ENCODE data around the gene MRPS21. TPM values are rescaled to one million over a fixed set of nuclear protein-coding genes. Genes with fewer than 3 reads are reported as not detected.

MRPS21 gene
- total RNA-seq, 1 donor from 2014 or later = 96.2 TPM

GRCh38 chr1:150269451-150269850 lies 24.2 kb upstream of the MRPS21 start:
- H3K36me3 Mint-ChIP-seq (ENCODE audit: low read depth) = no peaks in the 10 kb centered on the region
- H3K4me3 Mint-ChIP-seq = peak overlapping the region; percentile 97
- no peaks in the 10 kb centered on the region for H3K27me3 Mint-ChIP-seq (ENCODE audit: low read depth)
- TF ChIP-seq, protein P1, sequence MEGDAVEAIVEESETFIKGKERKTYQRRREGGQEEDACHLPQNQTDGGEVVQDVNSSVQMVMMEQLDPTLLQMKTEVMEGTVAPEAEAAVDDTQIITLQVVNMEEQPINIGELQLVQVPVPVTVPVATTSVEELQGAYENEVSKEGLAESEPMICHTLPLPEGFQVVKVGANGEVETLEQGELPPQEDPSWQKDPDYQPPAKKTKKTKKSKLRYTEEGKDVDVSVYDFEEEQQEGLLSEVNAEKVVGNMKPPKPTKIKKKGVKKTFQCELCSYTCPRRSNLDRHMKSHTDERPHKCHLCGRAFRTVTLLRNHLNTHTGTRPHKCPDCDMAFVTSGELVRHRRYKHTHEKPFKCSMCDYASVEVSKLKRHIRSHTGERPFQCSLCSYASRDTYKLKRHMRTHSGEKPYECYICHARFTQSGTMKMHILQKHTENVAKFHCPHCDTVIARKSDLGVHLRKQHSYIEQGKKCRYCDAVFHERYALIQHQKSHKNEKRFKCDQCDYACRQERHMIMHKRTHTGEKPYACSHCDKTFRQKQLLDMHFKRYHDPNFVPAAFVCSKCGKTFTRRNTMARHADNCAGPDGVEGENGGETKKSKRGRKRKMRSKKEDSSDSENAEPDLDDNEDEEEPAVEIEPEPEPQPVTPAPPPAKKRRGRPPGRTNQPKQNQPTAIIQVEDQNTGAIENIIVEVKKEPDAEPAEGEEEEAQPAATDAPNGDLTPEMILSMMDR (conservative IDR thresholded peaks at IDR 0.05) = no peak
- peaks cover 51% of the 10 kb centered on the region for H3K4me1 Mint-ChIP-seq
- H3K9me3 Mint-ChIP-seq = no peaks in the 10 kb centered on the region
- DNase-seq (ENCODE audit: low read depth, low spot score) = no peak
- H3K27ac Mint-ChIP-seq (ENCODE audit: unreplicated experiment) = peak overlapping the region; percentile 98

- DNase-seq (ENCODE audit: low read depth, low spot score) = no peak
- TF ChIP-seq, protein P1 (conservative IDR thresholded peaks at IDR 0.05) = no peak
- H3K27ac Mint-ChIP-seq (ENCODE audit: unreplicated experiment) = no peak overlapping the region
- no peaks in the 10 kb centered on the region for H3K36me3 Mint-ChIP-seq (ENCODE audit: low read depth)
- peaks cover 51% of the 10 kb centered on the region for H3K4me1 Mint-ChIP-seq
- H3K9me3 Mint-ChIP-seq = no peaks in the 10 kb centered on the region
- peak overlapping the region; percentile 16 for H3K4me3 Mint-ChIP-seq
- H3K27me3 Mint-ChIP-seq (ENCODE audit: low read depth) = no peaks in the 10 kb centered on the region
Measured at GRCh38 chr1:150271291-150271959, 22.2 kb upstream of the MRPS21 start.

GRCh38 chr1:150273311-150273710 lies 20.4 kb upstream of the MRPS21 start:
- Mint-ChIP-seq H3K4me3 (peak overlapping the region; percentile 83), H3K4me1 (peaks cover 34% of the 10 kb centered on the region), H3K27ac (ENCODE audit: unreplicated experiment) (no peak overlapping the region), H3K9me3 (no peaks in the 10 kb centered on the region), H3K36me3 (ENCODE audit: low read depth) (no peaks in the 10 kb centered on the region), H3K27me3 (ENCODE audit: low read depth) (no peaks in the 10 kb centered on the region)
- DNase-seq (ENCODE audit: low read depth, low spot score) = no peak
- TF ChIP-seq, protein P1 (conservative IDR thresholded peaks at IDR 0.05) = no peak

DNA sequence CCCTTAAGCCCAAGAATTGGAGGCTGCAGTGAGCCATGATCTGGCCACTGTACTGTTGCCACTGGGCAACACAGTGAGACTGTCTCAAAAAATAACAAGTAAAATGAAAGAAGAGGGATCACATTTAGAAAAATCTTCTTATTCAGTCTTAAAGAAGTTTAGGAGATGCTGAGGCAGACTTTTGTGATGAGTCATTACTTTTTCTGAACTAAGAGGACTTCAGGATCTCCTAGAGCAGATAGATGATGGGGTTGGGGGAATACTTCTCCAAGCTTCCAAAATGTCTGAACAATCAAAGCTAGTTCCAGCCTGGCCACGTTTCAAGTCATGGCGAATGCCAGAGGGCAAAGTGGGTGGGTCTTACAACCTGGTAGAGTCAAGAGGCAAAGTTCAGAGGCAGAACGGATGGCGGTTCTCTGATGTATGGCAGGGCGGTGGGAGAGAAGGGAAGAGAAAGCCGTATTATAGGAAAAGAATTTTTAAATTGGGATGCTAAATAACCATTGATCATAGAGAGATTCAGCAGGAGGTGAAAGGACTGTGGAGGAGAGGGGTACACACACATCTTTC lies 13.4 kb upstream of the MRPS21 start:
- TF ChIP-seq, protein P1 (conservative IDR thresholded peaks at IDR 0.05) = no peak
- Mint-ChIP-seq H3K9me3 (peaks cover 3% of the 10 kb centered on the region), H3K27me3 (ENCODE audit: low read depth) (peaks cover 16% of the 10 kb centered on the region), H3K27ac (ENCODE audit: unreplicated experiment) (peak overlapping the region; percentile 14), H3K36me3 (ENCODE audit: low read depth) (no peaks in the 10 kb centered on the region), H3K4me3 (no peak overlapping the region), H3K4me1 (peaks cover 27% of the 10 kb centered on the region)
- DNase-seq (ENCODE audit: low read depth, low spot score) = no peak

- H3K4me1 Mint-ChIP-seq = peaks cover 27% of the 10 kb centered on the region
- H3K9me3 Mint-ChIP-seq = peaks cover 3% of the 10 kb centered on the region
- peak overlapping the region; percentile 25 for H3K4me3 Mint-ChIP-seq
- no peaks in the 10 kb centered on the region for H3K36me3 Mint-ChIP-seq (ENCODE audit: low read depth)
- peaks cover 16% of the 10 kb centered on the region for H3K27me3 Mint-ChIP-seq (ENCODE audit: low read depth)
- DNase-seq (ENCODE audit: low read depth, low spot score) = peak; percentile 55
- H3K27ac Mint-ChIP-seq (ENCODE audit: unreplicated experiment) = peak overlapping the region; percentile 73
- TF ChIP-seq, protein P1 (conservative IDR thresholded peaks at IDR 0.05) = peak; percentile 73
Measured at GRCh38 chr1:150281221-150281757, 12.4 kb upstream of the MRPS21 start.

All from neural crest cell (in vitro differentiated cells).